ENCODE measurements around the gene ICA1. TPM values are rescaled to one million over a fixed set of nuclear protein-coding genes. Genes with fewer than 3 reads are reported as not detected.

Gene ICA1
- total RNA-seq, 6 donors from 2014 or later, result 19.3 to 85.4 (median 44.6) TPM

DNA sequence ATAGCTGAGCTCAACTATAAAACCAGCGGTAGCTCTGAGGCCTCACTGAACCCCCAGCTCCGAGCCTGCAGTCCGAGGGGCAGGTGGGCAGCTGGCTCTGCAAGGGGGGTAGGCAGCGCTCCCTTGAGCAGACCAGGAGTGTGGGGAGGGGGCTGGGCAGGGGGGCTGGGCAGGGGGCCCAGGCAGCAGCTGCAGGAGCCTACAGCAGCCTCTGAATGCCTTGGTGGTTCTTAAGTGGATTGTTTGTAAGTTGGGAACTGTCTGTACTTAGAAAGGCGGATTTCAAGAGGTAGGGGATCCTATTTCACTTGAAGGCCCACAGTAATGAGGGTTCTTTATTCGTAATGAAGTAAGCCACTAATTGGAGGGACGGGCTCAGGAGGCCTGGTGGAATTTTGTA is 72.3 kb downstream of the ICA1 start:
- peak in 1 of 2 donors; percentile 33 for DNase-seq
- TF ChIP-seq EP300 (IDR thresholded peaks at IDR 0.05) (no peak), POLR2A (IDR thresholded peaks at IDR 0.05) (no peak), POLR2AphosphoS5 (IDR thresholded peaks at IDR 0.05) (no peak)
- TF ChIP-seq, protein P1, sequence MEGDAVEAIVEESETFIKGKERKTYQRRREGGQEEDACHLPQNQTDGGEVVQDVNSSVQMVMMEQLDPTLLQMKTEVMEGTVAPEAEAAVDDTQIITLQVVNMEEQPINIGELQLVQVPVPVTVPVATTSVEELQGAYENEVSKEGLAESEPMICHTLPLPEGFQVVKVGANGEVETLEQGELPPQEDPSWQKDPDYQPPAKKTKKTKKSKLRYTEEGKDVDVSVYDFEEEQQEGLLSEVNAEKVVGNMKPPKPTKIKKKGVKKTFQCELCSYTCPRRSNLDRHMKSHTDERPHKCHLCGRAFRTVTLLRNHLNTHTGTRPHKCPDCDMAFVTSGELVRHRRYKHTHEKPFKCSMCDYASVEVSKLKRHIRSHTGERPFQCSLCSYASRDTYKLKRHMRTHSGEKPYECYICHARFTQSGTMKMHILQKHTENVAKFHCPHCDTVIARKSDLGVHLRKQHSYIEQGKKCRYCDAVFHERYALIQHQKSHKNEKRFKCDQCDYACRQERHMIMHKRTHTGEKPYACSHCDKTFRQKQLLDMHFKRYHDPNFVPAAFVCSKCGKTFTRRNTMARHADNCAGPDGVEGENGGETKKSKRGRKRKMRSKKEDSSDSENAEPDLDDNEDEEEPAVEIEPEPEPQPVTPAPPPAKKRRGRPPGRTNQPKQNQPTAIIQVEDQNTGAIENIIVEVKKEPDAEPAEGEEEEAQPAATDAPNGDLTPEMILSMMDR (IDR thresholded peaks at IDR 0.05), result no peak
- 91 to 96% methylated on average over 7 of the region's 7 CpGs for WGBS, 2 donors
- H3K27me3 ChIP-seq, result no peaks in the 10 kb centered on the region
- peaks cover 0 to 11% (median 5%) of the 10 kb centered on the region in 4 donors for H3K4me1 ChIP-seq
- H3K27ac ChIP-seq, result no peak overlapping the region
- no peak for ATAC-seq (ENCODE audit: low FRiP score in 2 of 2)
- H3K9me3 ChIP-seq, result no peaks in the 10 kb centered on the region
- no peak overlapping the region for H3K4me3 ChIP-seq
- no peaks in the 10 kb centered on the region for H3K36me3 ChIP-seq

DNA sequence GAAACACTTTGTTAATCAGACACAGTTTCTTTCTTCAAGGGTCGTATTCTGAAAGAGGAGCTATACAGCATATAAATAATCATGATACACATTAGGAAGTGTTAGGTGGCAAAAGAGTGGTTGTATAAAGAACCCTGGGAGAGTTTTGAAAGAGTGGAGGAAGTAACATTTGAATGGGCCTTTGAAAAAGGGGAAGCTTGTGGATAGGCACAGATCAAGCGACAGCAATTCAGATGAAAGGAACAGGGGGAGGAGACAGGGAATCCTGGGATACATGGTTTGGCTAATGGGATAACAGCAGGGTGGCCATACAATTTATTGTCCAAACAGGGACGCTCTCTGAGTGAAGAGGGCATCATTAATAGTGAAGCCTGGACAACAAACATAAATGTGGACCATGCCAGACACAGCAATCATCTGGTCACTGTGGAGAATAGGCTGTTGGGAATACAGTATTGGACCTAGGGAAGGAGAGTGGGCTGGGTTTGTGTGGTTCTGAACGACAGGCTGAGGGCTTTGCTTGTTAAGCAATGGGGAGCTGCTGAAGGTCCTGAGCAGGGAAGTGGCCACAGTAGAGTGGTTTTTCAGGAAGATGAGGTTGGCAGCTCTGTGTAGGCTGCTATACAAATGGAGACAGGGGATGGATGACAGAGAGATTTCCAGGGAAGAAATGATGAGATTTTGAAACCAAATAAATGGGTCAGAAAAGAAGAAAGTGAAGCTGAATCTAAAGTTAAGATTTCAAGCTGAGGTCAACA is 75.9 kb downstream of the ICA1 start:
- no peaks in the 10 kb centered on the region for H3K27me3 ChIP-seq
- no peaks in the 10 kb centered on the region for H3K9me3 ChIP-seq
- no peak for DNase-seq
- H3K4me3 ChIP-seq, result no peak overlapping the region
- no peaks in the 10 kb centered on the region for H3K36me3 ChIP-seq
- 52 to 65% methylated on average over 4 of the region's 4 CpGs for WGBS, 2 donors
- H3K27ac ChIP-seq, result no peak overlapping the region
- peaks cover 0 to 11% (median 5%) of the 10 kb centered on the region in 4 donors for H3K4me1 ChIP-seq
- no peak for TF ChIP-seq EP300 (IDR thresholded peaks at IDR 0.05)
- TF ChIP-seq, protein P1 (IDR thresholded peaks at IDR 0.05), result no peak
- TF ChIP-seq POLR2AphosphoS5 (IDR thresholded peaks at IDR 0.05), result no peak
- no peak for TF ChIP-seq POLR2A (IDR thresholded peaks at IDR 0.05)
- ATAC-seq (ENCODE audit: low FRiP score in 2 of 2), result peak in 1 of 2 donors; percentile 60

DNA sequence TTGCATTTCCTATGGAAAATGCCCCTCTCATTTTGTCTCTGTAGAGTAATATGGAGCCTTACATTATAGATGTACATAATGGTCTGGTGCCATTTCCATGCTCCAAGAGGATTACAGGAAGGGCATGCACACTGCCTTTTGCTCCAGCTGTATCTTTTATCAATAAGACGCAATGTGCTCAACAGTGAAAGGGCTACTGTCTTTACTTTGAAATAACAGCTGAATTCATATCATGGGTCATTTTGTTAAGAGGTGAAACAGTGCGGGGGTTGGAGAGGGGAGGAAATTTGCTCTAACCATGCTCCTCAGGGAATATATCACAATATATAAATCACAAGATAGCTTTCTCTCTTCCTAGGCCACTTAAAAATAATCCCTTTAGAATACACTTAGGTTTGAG is 77.7 kb downstream of the ICA1 start:
- TF ChIP-seq, protein P1 (IDR thresholded peaks at IDR 0.05), result no peak
- no peak for TF ChIP-seq EP300 (IDR thresholded peaks at IDR 0.05)
- TF ChIP-seq POLR2AphosphoS5 (IDR thresholded peaks at IDR 0.05), result no peak
- TF ChIP-seq POLR2A (IDR thresholded peaks at IDR 0.05), result no peak
- Histone ChIP-seq H3K27ac (no peak overlapping the region), H3K27me3 (no peaks in the 10 kb centered on the region), H3K36me3 (no peaks in the 10 kb centered on the region), H3K4me1 (peaks cover 0 to 7% (median 2%) of the 10 kb centered on the region in 4 donors), H3K9me3 (no peaks in the 10 kb centered on the region), H3K4me3 (no peak overlapping the region)
- ATAC-seq (ENCODE audit: low FRiP score in 2 of 2) (no peak), DNase-seq (no peak)
- 97 to 100% methylated on average over 2 of the region's 2 CpGs for WGBS, 2 donors

DNA sequence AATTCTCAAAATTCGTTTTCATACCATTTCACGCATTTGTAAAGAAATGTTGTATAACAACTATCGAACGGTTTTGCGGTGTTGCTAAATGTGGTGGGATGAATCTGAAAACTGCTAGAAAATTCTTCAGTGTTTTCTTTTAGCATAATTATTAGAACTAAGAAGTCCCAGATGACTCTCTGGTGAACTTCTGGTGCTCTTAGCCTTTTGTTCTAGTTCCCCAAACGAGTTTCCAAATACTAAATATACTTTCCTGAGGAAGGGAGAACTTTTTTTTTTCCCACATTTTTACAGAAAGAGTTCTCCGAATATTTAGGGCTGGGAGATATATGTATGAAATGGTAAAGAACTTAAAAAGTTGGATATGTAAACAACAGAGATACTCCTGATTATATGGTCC is 82.5 kb downstream of the ICA1 start:
- DNase-seq (no peak), ATAC-seq (ENCODE audit: low FRiP score in 2 of 2) (no peak)
- Histone ChIP-seq H3K27me3 (no peaks in the 10 kb centered on the region), H3K4me3 (no peak overlapping the region), H3K36me3 (no peaks in the 10 kb centered on the region), H3K27ac (no peak overlapping the region), H3K9me3 (no peaks in the 10 kb centered on the region), H3K4me1 (peaks cover 7 to 22% (median 12%) of the 10 kb centered on the region in 4 donors)
- 88% methylated on average over 7 of the region's 7 CpGs for WGBS, 2 donors
- no peak for TF ChIP-seq POLR2A (IDR thresholded peaks at IDR 0.05)
- TF ChIP-seq, protein P1 (IDR thresholded peaks at IDR 0.05), result no peak
- TF ChIP-seq EP300 (IDR thresholded peaks at IDR 0.05), result no peak

DNA sequence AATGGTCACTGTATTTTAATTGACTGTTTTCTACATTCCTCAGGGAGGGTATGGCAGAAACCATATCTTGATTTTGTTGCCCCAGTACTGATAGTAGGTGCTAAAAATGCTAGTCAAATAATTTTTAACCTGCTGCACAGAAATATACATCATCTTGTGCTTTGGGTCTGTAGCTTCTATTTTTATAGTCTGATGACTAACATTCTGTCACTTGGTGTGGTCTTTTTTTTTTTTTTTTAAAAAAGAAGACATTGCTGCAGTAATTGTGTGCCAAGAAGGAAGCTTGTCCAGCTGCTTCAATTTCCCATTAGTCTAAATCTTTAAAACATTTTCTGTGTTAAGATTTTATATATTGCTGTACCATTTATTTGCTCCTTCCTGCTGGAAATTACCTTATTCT is 83.6 kb downstream of the ICA1 start:
- Histone ChIP-seq H3K36me3 (no peaks in the 10 kb centered on the region), H3K27ac (no peak overlapping the region), H3K4me1 (peaks cover 7 to 22% (median 12%) of the 10 kb centered on the region in 4 donors), H3K27me3 (no peaks in the 10 kb centered on the region), H3K9me3 (no peaks in the 10 kb centered on the region), H3K4me3 (no peak overlapping the region)
- TF ChIP-seq POLR2A (IDR thresholded peaks at IDR 0.05) (no peak), POLR2AphosphoS5 (IDR thresholded peaks at IDR 0.05) (no peak), EP300 (IDR thresholded peaks at IDR 0.05) (no peak)
- TF ChIP-seq, protein P1 (IDR thresholded peaks at IDR 0.05), result no peak
- ATAC-seq (ENCODE audit: low FRiP score in 2 of 2), result no peak
- no peak for DNase-seq
